Liver (tissue), 9 donors: Measurements from ENCODE around the gene SLC7A6. TPM values are rescaled to one million over a fixed set of nuclear protein-coding genes. Genes with fewer than 3 reads are reported as not detected.

Experiments
- DNase-seq: peaks from one replicate; pipeline ENCODE4 v3.0.0-alpha.2; 2017; ENCODE audit warnings: low spot score
- H3K27ac ChIP-seq, 2 donors: one replicate each; pipeline ENCODE4 v1.7.0; 2013; ENCODE audit warnings: inconsistent platforms in 2 of 2, low read length in 2 of 2, control low read depth in 1 of 2, low read depth in 1 of 2, mild to moderate bottlenecking in 1 of 2
- H3K27me3 ChIP-seq, 4 donors: one replicate each; pipeline versions ENCODE4 v1.6.1 to v1.7.0; 2013; ENCODE audit warnings: low read length in 3 of 4, inconsistent platforms in 1 of 4, mild to moderate bottlenecking in 1 of 4, moderate library complexity in 1 of 4; ENCODE audit not compliant: control insufficient read depth in 4 of 4, insufficient read depth in 4 of 4
- H3K36me3 ChIP-seq, 4 donors: one replicate each; pipeline versions ENCODE4 v1.6.1 to v1.7.0; 2013; ENCODE audit warnings: low read length in 3 of 4, mild to moderate bottlenecking in 3 of 4, low read depth in 1 of 4, moderate library complexity in 1 of 4; ENCODE audit not compliant: control insufficient read depth in 4 of 4, insufficient read depth in 3 of 4
- H3K4me1 ChIP-seq, 4 donors: one replicate each; pipeline versions ENCODE4 v1.6.1 to v1.7.0; 2013; ENCODE audit warnings: low read length in 3 of 4, mild to moderate bottlenecking in 3 of 4, moderate library complexity in 1 of 4; ENCODE audit not compliant: control insufficient read depth in 4 of 4, insufficient read depth in 4 of 4
- H3K4me3 ChIP-seq, 3 donors: one replicate each; pipeline versions ENCODE4 v1.6.1 to v1.7.0; 2013; ENCODE audit warnings: low read length in 3 of 3, control low read depth in 1 of 3, low read depth in 1 of 3, mild to moderate bottlenecking in 1 of 3
- H3K9ac ChIP-seq, 2 donors: one replicate each; pipeline ENCODE4 v1.7.0; 2013; ENCODE audit warnings: low read length in 2 of 2, mild to moderate bottlenecking in 2 of 2, moderate library complexity in 2 of 2, control low read depth in 1 of 2, low read depth in 1 of 2
- H3K9me3 ChIP-seq, 4 donors: one replicate each; pipeline versions ENCODE4 v1.6.1 to v1.7.0; 2013; ENCODE audit warnings: low read length in 3 of 4; ENCODE audit not compliant: control insufficient read depth in 4 of 4
- EGR1 ChIP-seq, 2 donors: IDR thresholded peaks; 2 replicates each; pipeline ENCODE4 v1.6.1; 2016 to 2018; ENCODE audit warnings: antibody characterized with exemption in 2 of 2, low read depth in 2 of 2
- FOXA1 ChIP-seq: IDR thresholded peaks from 2 replicates; pipeline ENCODE4 v1.6.1; 2016; ENCODE audit warnings: antibody characterized with exemption
- FOXA2 ChIP-seq: IDR thresholded peaks from 2 replicates; pipeline ENCODE4 v1.6.1; 2016; ENCODE audit warnings: antibody characterized with exemption
- GABPA ChIP-seq, 2 donors: IDR thresholded peaks in 1 of 2; conservative IDR thresholded peaks in 1 of 2; 2 replicates each; pipeline ENCODE4 v1.6.1; 2016; ENCODE audit warnings: antibody characterized with exemption in 2 of 2, mild to moderate bottlenecking in 1 of 2, moderate library complexity in 1 of 2
- HNF4A ChIP-seq, 2 donors: conservative IDR thresholded peaks; 2 replicates each; pipeline ENCODE4 v1.6.1; 2016; ENCODE audit warnings: antibody characterized with exemption in 2 of 2, mild to moderate bottlenecking in 2 of 2
- HNF4G ChIP-seq: IDR thresholded peaks from 2 replicates; pipeline ENCODE4 v1.6.1; 2016; ENCODE audit warnings: antibody characterized with exemption
- JUND ChIP-seq, 2 donors: IDR thresholded peaks; 2 replicates each; pipeline ENCODE4 v1.6.1; 2016; ENCODE audit warnings: antibody characterized with exemption in 2 of 2
- NR2F2 ChIP-seq: IDR thresholded peaks from 2 replicates; pipeline ENCODE4 v1.6.1; 2016; ENCODE audit warnings: antibody characterized with exemption
- RAD21 ChIP-seq, 2 donors: IDR thresholded peaks; 2 replicates each; pipeline ENCODE4 v1.6.1; 2016; ENCODE audit warnings: antibody characterized with exemption in 2 of 2, mild to moderate bottlenecking in 2 of 2
- RXRA ChIP-seq, 2 donors: IDR thresholded peaks; 2 replicates each; pipeline ENCODE4 v1.6.1; 2017 to 2018; ENCODE audit warnings: antibody characterized with exemption in 2 of 2, mild to moderate bottlenecking in 1 of 2
- SP1 ChIP-seq: IDR thresholded peaks from 2 replicates; pipeline ENCODE4 v1.6.1; 2018; ENCODE audit warnings: antibody characterized with exemption, mild to moderate bottlenecking
- TAF1 ChIP-seq: conservative IDR thresholded peaks from 2 replicates; pipeline ENCODE4 v1.6.1; 2016; ENCODE audit warnings: antibody characterized with exemption, mild to moderate bottlenecking
- YY1 ChIP-seq: IDR thresholded peaks from 2 replicates; pipeline ENCODE4 v1.6.1; 2016; ENCODE audit warnings: antibody characterized with exemption, mild to moderate bottlenecking
- WGBS: extraction: QIAGEN DNeasy Blood & Tissue Kit; methylation state at CpG from one replicate; pipeline ENCODE4 v1.1.7; 2013; 5-methylcytosine and 5-hydroxymethylcytosine counted together
- polyA plus RNA-seq, 2 donors: library from polyadenylated mRNA; stranded (reverse) in 1 of 2; unstranded in 1 of 2; fragments of 200-250 nt in 1 of 2; fragments of >200 nt in 1 of 2; fragmentation: Nextera tagmentation in 1 of 2; extraction: Ambion mirVana in 1 of 2; gene quantifications; one replicate each; pipeline versions ENCODE4 v1.2.1 to v1.2.3, GENCODE V29; 2013 to 2015
- total RNA-seq, 2 donors: library from RNA; depleted of rRNA; stranded (reverse); fragments of >200 nt; gene quantifications; one replicate each; pipeline ENCODE4 v1.2.3, GENCODE V29; 2014
- TF ChIP-seq, protein P1 (sequence below): IDR thresholded peaks from 2 replicates; pipeline ENCODE4 v1.6.1; 2016; ENCODE audit warnings: antibody characterized with exemption
- TF ChIP-seq, protein P2 (sequence below): IDR thresholded peaks from 2 replicates; pipeline ENCODE4 v1.6.1; 2016; ENCODE audit warnings: antibody characterized with exemption
- TF ChIP-seq, protein P3 (sequence below): IDR thresholded peaks from 2 replicates; pipeline ENCODE4 v1.6.1; 2016; ENCODE audit warnings: antibody characterized with exemption
- TF ChIP-seq, protein P4 (sequence below): IDR thresholded peaks from 2 replicates; pipeline ENCODE4 v1.6.1; 2016; ENCODE audit warnings: antibody characterized with exemption, mild to moderate bottlenecking
- donor health status: healthy.
- donor health status: healthy.
- donor health status: healthy.
- donor health status: healthy.
- donor health status: healthy.

The SLC7A6 gene
- total and polyA plus RNA-seq, 4 donors, result 1.2 to 4.9 (median 1.9) TPM

DNA sequence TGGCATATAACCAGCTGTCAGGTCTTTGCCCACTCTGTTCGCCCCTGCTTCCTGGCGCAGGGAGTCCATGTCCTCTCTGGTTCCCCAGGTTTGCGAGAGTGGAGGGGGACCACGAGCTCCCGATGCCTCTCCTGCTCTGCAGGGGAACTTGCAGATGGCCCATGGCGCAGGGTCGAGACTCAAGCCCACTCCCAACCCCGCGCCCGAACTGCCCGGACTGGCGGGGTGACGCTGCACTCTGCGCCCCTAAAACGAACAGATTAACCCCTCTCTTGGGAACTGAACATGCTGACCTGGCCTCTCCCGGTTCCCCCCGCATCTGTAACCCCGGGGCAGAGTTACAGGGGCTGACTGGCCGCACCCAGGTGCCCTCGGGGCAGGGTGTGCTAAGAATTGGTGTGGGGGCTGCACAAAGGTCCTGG is 19.8 kb upstream of the SLC7A6 start (continued):
- TF ChIP-seq YY1, result no peak
- TF ChIP-seq JUND (IDR thresholded peaks at IDR 0.05), result no peak
- no peak for TF ChIP-seq SP1

DNA sequence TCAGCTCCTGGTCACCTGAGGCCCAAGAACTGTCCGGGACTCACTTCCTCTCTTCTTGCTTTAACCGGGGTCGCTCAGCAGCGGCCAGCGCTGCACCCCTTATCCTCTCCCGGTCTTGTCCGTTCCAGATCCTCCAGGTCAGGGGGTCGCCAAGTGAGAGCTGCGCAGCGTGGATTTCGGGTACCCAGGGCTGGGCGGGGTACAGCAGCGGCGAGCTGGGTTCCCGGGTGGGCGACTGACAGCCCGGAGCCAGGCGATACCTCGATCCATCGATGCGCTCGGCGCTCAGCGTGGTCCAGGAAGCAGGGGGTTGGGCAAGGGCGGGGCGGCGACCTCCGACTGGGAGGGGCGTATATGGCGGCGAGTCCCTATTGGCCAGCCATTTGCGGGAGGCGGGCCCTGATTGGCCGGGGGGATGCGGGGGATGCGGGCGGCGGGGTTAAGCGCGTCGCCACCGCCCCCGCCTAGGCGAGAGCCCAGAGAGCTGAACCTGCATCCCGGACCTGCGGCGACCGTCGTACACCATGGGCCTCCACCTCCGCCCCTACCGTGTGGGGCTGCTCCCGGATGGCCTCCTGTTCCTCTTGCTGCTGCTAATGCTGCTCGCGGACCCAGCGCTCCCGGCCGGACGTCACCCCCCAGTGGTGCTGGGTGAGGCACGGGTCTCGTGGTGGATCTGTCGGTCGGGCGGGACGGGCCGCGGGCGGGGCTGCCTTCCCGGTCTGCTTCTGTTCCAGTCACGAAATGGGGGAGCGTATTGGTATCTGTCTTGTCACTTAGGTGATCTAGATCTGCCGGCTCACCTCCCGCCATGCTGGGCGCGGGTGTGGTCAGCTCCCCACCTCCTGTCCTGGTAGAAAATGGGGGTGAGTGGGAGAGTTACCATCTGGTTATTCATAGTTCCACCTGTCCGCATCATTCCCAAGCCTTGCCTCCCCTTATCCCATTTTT is 19.1 kb upstream of the SLC7A6 start, which contains the start of gene PLA2G15:
Gene PLA2G15, plus strand, starts transcription at position 471 of the 951 bp plus-strand sequence. Its CDS starts 54 bp downstream, at position 525.
- 2% methylated on average over 75 of the region's 75 CpGs for WGBS
- TF ChIP-seq HNF4A (conservative IDR thresholded peaks at IDR 0.05) (peak in 1 of 2 donors; percentile 9), YY1 (peak; percentile 48), EGR1 (IDR thresholded peaks at IDR 0.05; ENCODE audit: low read depth in 2 of 2) (peak; percentile 96 to 98), NR2F2 (peak; percentile 59), GABPA (IDR thresholded peaks at IDR 0.05 in 1 of 2, conservative IDR thresholded peaks at IDR 0.05 in 1 of 2) (peak in 1 of 2 donors; percentile 43), RXRA (IDR thresholded peaks at IDR 0.05) (peak; percentile 24 to 25), SP1 (peak; percentile 83)
- TF ChIP-seq, protein P1, sequence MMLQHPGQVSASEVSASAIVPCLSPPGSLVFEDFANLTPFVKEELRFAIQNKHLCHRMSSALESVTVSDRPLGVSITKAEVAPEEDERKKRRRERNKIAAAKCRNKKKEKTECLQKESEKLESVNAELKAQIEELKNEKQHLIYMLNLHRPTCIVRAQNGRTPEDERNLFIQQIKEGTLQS, result no peak
- TF ChIP-seq, protein P2, sequence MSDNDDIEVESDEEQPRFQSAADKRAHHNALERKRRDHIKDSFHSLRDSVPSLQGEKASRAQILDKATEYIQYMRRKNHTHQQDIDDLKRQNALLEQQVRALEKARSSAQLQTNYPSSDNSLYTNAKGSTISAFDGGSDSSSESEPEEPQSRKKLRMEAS, result no peak
- H3K27ac ChIP-seq, result peak within 1 kb of the TSS; percentile 13 to 63
- H3K27me3 ChIP-seq, result no peaks in the 10 kb centered on the region
- H3K36me3 ChIP-seq, result no peaks in the 10 kb centered on the region
- H3K4me1 ChIP-seq, result peaks cover 4 to 43% (median 35%) of the 10 kb centered on the region in 4 donors
- no peaks in the 10 kb centered on the region for H3K9me3 ChIP-seq
- H3K9ac ChIP-seq, result peak within 1 kb of the TSS; percentile 41 to 58
- H3K4me3 ChIP-seq, result peak within 1 kb of the TSS; percentile 74 to 98 (median 91)
- DNase-seq, result peak; percentile 97

DNA sequence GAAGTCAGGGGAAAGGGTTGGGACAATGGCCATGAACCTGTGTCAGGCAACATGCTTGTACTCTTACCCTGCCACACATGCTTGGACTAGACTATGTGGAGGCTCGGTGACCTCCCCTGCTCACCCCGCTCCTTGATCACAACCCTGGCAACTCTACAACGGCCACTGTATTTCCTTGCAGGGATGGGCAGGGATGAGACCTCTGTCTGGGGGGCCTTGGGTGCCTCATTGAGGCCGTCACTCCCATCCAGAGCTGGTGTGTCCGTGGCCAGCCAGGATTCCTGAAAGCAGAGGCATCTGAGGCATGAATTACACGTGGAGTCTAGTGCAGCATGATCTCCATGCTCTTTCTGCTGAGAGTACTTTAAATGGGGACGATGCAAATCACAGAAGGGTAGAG is 18.2 kb upstream of the SLC7A6 start:
- WGBS, result 90% methylated on average over 7 of the region's 7 CpGs
- TF ChIP-seq YY1, result no peak
- Histone ChIP-seq H3K36me3 (peaks cover 0 to 2% (median 0%) of the 10 kb centered on the region in 4 donors), H3K9ac (no peak overlapping the region), H3K4me3 (peak overlapping the region; percentile 10 to 91 (median 68)), H3K27ac (peak overlapping the region in 1 of 2 donors; percentile 28), H3K27me3 (no peaks in the 10 kb centered on the region), H3K9me3 (no peaks in the 10 kb centered on the region), H3K4me1 (peaks cover 4 to 43% (median 35%) of the 10 kb centered on the region in 4 donors)
- DNase-seq, result no peak

DNA sequence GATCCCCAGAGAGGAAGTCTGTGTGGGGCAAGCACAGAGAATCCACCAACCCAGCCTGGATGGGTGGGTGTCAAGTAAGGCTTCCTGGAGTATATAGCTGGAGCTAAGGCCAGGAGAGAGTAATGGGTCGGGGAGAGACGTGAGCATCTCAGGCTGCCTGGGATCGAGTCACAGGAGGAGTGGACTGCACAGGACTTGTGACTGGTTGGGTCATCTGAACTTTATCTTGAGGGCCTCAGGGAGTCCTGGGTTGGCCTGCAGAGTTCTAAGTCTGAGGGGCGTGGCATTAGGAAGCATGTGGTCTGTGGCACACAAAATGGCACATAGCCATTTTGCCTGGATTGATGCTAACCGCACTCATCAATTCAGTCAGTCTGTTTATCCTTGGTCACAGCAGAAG is 17.7 kb upstream of the SLC7A6 start:
- 92% methylated on average over 5 of the region's 5 CpGs for WGBS
- H3K4me3 ChIP-seq, result peak overlapping the region in 1 of 3 donors; percentile 10
- peak overlapping the region in 1 of 2 donors; percentile 28 for H3K27ac ChIP-seq
- no peak for DNase-seq
- H3K9ac ChIP-seq, result no peak overlapping the region
- peaks cover 4 to 43% (median 35%) of the 10 kb centered on the region in 4 donors for H3K4me1 ChIP-seq
- H3K36me3 ChIP-seq, result peaks cover 0 to 2% (median 0%) of the 10 kb centered on the region in 4 donors
- H3K27me3 ChIP-seq, result no peaks in the 10 kb centered on the region
- TF ChIP-seq NR2F2 (no peak), HNF4A (conservative IDR thresholded peaks at IDR 0.05) (no peak), FOXA1 (no peak), JUND (IDR thresholded peaks at IDR 0.05) (no peak), FOXA2 (no peak), RAD21 (IDR thresholded peaks at IDR 0.05) (no peak), TAF1 (no peak), GABPA (IDR thresholded peaks at IDR 0.05 in 1 of 2, conservative IDR thresholded peaks at IDR 0.05 in 1 of 2) (no peak), HNF4G (no peak), RXRA (IDR thresholded peaks at IDR 0.05) (no peak)
- TF ChIP-seq, protein P3, sequence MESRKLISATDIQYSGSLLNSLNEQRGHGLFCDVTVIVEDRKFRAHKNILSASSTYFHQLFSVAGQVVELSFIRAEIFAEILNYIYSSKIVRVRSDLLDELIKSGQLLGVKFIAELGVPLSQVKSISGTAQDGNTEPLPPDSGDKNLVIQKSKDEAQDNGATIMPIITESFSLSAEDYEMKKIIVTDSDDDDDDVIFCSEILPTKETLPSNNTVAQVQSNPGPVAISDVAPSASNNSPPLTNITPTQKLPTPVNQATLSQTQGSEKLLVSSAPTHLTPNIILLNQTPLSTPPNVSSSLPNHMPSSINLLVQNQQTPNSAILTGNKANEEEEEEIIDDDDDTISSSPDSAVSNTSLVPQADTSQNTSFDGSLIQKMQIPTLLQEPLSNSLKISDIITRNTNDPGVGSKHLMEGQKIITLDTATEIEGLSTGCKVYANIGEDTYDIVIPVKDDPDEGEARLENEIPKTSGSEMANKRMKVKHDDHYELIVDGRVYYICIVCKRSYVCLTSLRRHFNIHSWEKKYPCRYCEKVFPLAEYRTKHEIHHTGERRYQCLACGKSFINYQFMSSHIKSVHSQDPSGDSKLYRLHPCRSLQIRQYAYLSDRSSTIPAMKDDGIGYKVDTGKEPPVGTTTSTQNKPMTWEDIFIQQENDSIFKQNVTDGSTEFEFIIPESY, result no peak
- TF ChIP-seq, protein P2, result no peak
- TF ChIP-seq, protein P1, result no peak
- TF ChIP-seq, protein P4, sequence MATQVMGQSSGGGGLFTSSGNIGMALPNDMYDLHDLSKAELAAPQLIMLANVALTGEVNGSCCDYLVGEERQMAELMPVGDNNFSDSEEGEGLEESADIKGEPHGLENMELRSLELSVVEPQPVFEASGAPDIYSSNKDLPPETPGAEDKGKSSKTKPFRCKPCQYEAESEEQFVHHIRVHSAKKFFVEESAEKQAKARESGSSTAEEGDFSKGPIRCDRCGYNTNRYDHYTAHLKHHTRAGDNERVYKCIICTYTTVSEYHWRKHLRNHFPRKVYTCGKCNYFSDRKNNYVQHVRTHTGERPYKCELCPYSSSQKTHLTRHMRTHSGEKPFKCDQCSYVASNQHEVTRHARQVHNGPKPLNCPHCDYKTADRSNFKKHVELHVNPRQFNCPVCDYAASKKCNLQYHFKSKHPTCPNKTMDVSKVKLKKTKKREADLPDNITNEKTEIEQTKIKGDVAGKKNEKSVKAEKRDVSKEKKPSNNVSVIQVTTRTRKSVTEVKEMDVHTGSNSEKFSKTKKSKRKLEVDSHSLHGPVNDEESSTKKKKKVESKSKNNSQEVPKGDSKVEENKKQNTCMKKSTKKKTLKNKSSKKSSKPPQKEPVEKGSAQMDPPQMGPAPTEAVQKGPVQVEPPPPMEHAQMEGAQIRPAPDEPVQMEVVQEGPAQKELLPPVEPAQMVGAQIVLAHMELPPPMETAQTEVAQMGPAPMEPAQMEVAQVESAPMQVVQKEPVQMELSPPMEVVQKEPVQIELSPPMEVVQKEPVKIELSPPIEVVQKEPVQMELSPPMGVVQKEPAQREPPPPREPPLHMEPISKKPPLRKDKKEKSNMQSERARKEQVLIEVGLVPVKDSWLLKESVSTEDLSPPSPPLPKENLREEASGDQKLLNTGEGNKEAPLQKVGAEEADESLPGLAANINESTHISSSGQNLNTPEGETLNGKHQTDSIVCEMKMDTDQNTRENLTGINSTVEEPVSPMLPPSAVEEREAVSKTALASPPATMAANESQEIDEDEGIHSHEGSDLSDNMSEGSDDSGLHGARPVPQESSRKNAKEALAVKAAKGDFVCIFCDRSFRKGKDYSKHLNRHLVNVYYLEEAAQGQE, result no peak
- no peaks in the 10 kb centered on the region for H3K9me3 ChIP-seq
